ENCODE measurements around the gene NDUFS2.

DNA sequence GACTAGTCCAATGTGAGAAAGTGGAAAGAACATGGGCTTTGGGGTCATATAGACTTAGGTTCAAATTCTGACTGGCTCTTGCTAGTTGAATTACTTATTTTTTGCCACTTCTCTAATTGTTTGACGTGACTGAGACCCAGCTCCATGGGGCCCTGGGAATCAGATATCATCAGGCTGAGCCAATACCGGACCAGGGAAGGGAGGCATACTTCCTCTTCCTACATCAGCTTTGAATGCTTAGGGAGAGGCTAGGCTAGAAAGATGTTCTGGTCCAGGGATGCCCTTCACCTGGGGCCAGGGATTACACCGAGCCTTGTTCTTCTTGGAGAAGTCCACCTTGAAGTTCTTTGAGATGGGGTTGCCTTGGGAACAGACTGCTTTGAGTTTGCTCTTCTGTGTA is 39.5 kb downstream of the NDUFS2 start:
- TF ChIP-seq, protein P1, sequence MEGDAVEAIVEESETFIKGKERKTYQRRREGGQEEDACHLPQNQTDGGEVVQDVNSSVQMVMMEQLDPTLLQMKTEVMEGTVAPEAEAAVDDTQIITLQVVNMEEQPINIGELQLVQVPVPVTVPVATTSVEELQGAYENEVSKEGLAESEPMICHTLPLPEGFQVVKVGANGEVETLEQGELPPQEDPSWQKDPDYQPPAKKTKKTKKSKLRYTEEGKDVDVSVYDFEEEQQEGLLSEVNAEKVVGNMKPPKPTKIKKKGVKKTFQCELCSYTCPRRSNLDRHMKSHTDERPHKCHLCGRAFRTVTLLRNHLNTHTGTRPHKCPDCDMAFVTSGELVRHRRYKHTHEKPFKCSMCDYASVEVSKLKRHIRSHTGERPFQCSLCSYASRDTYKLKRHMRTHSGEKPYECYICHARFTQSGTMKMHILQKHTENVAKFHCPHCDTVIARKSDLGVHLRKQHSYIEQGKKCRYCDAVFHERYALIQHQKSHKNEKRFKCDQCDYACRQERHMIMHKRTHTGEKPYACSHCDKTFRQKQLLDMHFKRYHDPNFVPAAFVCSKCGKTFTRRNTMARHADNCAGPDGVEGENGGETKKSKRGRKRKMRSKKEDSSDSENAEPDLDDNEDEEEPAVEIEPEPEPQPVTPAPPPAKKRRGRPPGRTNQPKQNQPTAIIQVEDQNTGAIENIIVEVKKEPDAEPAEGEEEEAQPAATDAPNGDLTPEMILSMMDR (IDR thresholded peaks at IDR 0.05), result no peak
- TF ChIP-seq POLR2A (IDR thresholded peaks at IDR 0.05), result no peak
